ENCODE measurements around the gene SPEN.

The SPEN gene

GRCh38 chr1:15836772-15837669 is 10.5 kb upstream of the SPEN start:
- DNase-seq: no peak
- H3K27me3 ChIP-seq (replicated peaks; ENCODE audit: insufficient read depth, low read length): no peaks in the 10 kb centered on the region
- H3K9me3 ChIP-seq (replicated peaks; ENCODE audit: insufficient read depth, low read length): no peaks in the 10 kb centered on the region
- no peaks in the 10 kb centered on the region for H4K20me1 ChIP-seq (ENCODE audit: insufficient read depth, low read length)
- peaks cover 22% of the 10 kb centered on the region for H3F3A ChIP-seq (ENCODE audit: insufficient read depth, low read length)
- H3K79me2 ChIP-seq (ENCODE audit: low read length): peaks cover 16% of the 10 kb centered on the region
- no peak overlapping the region for H3K9ac ChIP-seq (ENCODE audit: low read length)
- H3K36me3 ChIP-seq (replicated peaks; ENCODE audit: insufficient read depth, low read length): no peaks in the 10 kb centered on the region
- H3K4me2 ChIP-seq (ENCODE audit: low read depth, low read length): peak overlapping the region; percentile 85; the same call in 1 of the 2 replicates
- no peak overlapping the region for H3K4me3 ChIP-seq (ENCODE audit: low read length)
- no peaks in the 10 kb centered on the region for H3K9me2 ChIP-seq (replicated peaks; ENCODE audit: insufficient read depth, low read length)
- no peak overlapping the region for H3K27ac ChIP-seq (ENCODE audit: low read length)
- no peaks in the 10 kb centered on the region for H3K4me1 ChIP-seq (ENCODE audit: low read length)
- H2AFZ ChIP-seq (ENCODE audit: low read length): no peak overlapping the region
- TF ChIP-seq EZH2phosphoT487 (IDR thresholded peaks at IDR 0.05; ENCODE audit: low read length) (no peak), EZH2 (optimal IDR thresholded peaks at IDR 0.05; ENCODE audit: low read depth, low read length) (no peak), CTCF (IDR thresholded peaks at IDR 0.05; ENCODE audit: low read length) (no peak)

- Histone ChIP-seq H3K79me2 (ENCODE audit: low read length) (peaks cover 10% of the 10 kb centered on the region), H3K27me3 (replicated peaks; ENCODE audit: insufficient read depth, low read length) (no peaks in the 10 kb centered on the region), H4K20me1 (ENCODE audit: insufficient read depth, low read length) (no peaks in the 10 kb centered on the region), H3K4me2 (ENCODE audit: low read depth, low read length) (no peak overlapping the region), H3K9me2 (replicated peaks; ENCODE audit: insufficient read depth, low read length) (no peaks in the 10 kb centered on the region), H2AFZ (ENCODE audit: low read length) (no peak overlapping the region), H3F3A (ENCODE audit: insufficient read depth, low read length) (peaks cover 22% of the 10 kb centered on the region), H3K9me3 (replicated peaks; ENCODE audit: insufficient read depth, low read length) (no peaks in the 10 kb centered on the region), H3K36me3 (replicated peaks; ENCODE audit: insufficient read depth, low read length) (no peaks in the 10 kb centered on the region), H3K27ac (ENCODE audit: low read length) (no peak overlapping the region), H3K4me1 (ENCODE audit: low read length) (no peaks in the 10 kb centered on the region), H3K4me3 (ENCODE audit: low read length) (no peak overlapping the region), H3K9ac (ENCODE audit: low read length) (no peak overlapping the region)
- TF ChIP-seq EZH2 (optimal IDR thresholded peaks at IDR 0.05; ENCODE audit: low read depth, low read length) (no peak), CTCF (IDR thresholded peaks at IDR 0.05; ENCODE audit: low read length) (no peak), EZH2phosphoT487 (IDR thresholded peaks at IDR 0.05; ENCODE audit: low read length) (no peak)
- DNase-seq: no peak
Observed at GRCh38 chr1:15837931-15838330, 9.6 kb upstream of the SPEN start.

- no peak for DNase-seq
- Histone ChIP-seq H2AFZ (ENCODE audit: low read length) (no peak overlapping the region), H3K4me1 (ENCODE audit: low read length) (no peaks in the 10 kb centered on the region), H3K9me2 (replicated peaks; ENCODE audit: insufficient read depth, low read length) (no peaks in the 10 kb centered on the region), H3F3A (ENCODE audit: insufficient read depth, low read length) (peaks cover 21% of the 10 kb centered on the region), H3K79me2 (ENCODE audit: low read length) (peaks cover 2% of the 10 kb centered on the region; the same call in 1 of the 2 replicates), H3K4me3 (ENCODE audit: low read length) (no peak overlapping the region), H3K27me3 (replicated peaks; ENCODE audit: insufficient read depth, low read length) (no peaks in the 10 kb centered on the region), H3K4me2 (ENCODE audit: low read depth, low read length) (no peak overlapping the region), H3K36me3 (replicated peaks; ENCODE audit: insufficient read depth, low read length) (no peaks in the 10 kb centered on the region), H4K20me1 (ENCODE audit: insufficient read depth, low read length) (no peaks in the 10 kb centered on the region), H3K9ac (ENCODE audit: low read length) (no peak overlapping the region), H3K27ac (ENCODE audit: low read length) (no peak overlapping the region), H3K9me3 (replicated peaks; ENCODE audit: insufficient read depth, low read length) (no peaks in the 10 kb centered on the region)
- TF ChIP-seq EZH2 (optimal IDR thresholded peaks at IDR 0.05; ENCODE audit: low read depth, low read length): no peak
Observed at GRCh38 chr1:15838721-15839120, 8.8 kb upstream of the SPEN start.

All from MM.1S (cell line).